ENCODE measurements around the gene FABP6. TPM values are rescaled to one million over a fixed set of nuclear protein-coding genes. Genes with fewer than 3 reads are reported as not detected.

FABP6 gene
- total RNA-seq, 1 experiment from 2014 or later: 2.9 TPM

- CTCF ChIA-PET: interaction anchor here (0.8 to 4.0 kb wide), 19 partner anchors 9 to 220 kb away, joined by 3 to 52 read pairs (median 7); partner anchors contain the start of genes C1QTNF2 and SLU7
- no peaks in the 10 kb centered on the region for H3K36me3 Mint-ChIP-seq
- ATAC-seq: no peak
These were observed 30.4 kb upstream of the FABP6 start for GRCh38 chr5:160198841-160199409.

GRCh38 chr5:160199410-160199911 is 29.8 kb upstream of the FABP6 start:
- Mint-ChIP-seq H3K4me1 (peaks cover 41% of the 10 kb centered on the region), H3K36me3 (no peaks in the 10 kb centered on the region), H3K4me3 (peak overlapping the region; percentile 69), H3K9me3 (no peaks in the 10 kb centered on the region), H3K27ac (no peak overlapping the region), H3K27me3 (ENCODE audit: low read depth) (peaks cover 4% of the 10 kb centered on the region; the same call in 1 of the 2 replicates)
- ATAC-seq (peak; percentile 79), DNase-seq (ENCODE audit: low spot score) (peak; percentile 72)
- CTCF ChIA-PET: interaction anchor here (0.8 to 4.0 kb wide), 16 partner anchors 9 to 178 kb away, joined by 3 to 52 read pairs (median 7); partner anchors contain the start of gene C1QTNF2
- POLR2A ChIA-PET: interaction anchor here (0.9 kb wide), 1 partner anchor 178 kb away, joined by 3 read pairs; no protein-coding TSS in a partner anchor
- TF ChIP-seq TP53 (CRISPR knock-in tag; IDR thresholded peaks at IDR 0.05) (peak; percentile 26; the same call in 1 of the 2 replicates), ZNF423 (CRISPR knock-in tag; IDR thresholded peaks at IDR 0.05) (peak; percentile 100), USF2 (CRISPR knock-in tag; IDR thresholded peaks at IDR 0.05) (0 out of 2 replicates have a peak, but pooled peaks have one; percentile 26), CTCF (IDR thresholded peaks at IDR 0.05) (peak; percentile 92), ELF4 (CRISPR knock-in tag; IDR thresholded peaks at IDR 0.05; ENCODE audit: low read depth) (0 out of 2 replicates have a peak, but pooled peaks have one; percentile 66), CREM (CRISPR knock-in tag; IDR thresholded peaks at IDR 0.05) (peak; percentile 49; the same call in 1 of the 2 replicates), HMGXB4 (CRISPR knock-in tag; IDR thresholded peaks at IDR 0.05) (peak; percentile 73; the same call in 1 of the 2 replicates), ZNF219 (CRISPR knock-in tag; IDR thresholded peaks at IDR 0.05; ENCODE audit: borderline replicate concordance) (peak; percentile 64; the same call in 1 of the 2 replicates)
- TF ChIP-seq, protein P1, sequence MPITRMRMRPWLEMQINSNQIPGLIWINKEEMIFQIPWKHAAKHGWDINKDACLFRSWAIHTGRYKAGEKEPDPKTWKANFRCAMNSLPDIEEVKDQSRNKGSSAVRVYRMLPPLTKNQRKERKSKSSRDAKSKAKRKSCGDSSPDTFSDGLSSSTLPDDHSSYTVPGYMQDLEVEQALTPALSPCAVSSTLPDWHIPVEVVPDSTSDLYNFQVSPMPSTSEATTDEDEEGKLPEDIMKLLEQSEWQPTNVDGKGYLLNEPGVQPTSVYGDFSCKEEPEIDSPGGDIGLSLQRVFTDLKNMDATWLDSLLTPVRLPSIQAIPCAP (CRISPR knock-in tag; IDR thresholded peaks at IDR 0.05): no peak
- TF ChIP-seq, protein P2, sequence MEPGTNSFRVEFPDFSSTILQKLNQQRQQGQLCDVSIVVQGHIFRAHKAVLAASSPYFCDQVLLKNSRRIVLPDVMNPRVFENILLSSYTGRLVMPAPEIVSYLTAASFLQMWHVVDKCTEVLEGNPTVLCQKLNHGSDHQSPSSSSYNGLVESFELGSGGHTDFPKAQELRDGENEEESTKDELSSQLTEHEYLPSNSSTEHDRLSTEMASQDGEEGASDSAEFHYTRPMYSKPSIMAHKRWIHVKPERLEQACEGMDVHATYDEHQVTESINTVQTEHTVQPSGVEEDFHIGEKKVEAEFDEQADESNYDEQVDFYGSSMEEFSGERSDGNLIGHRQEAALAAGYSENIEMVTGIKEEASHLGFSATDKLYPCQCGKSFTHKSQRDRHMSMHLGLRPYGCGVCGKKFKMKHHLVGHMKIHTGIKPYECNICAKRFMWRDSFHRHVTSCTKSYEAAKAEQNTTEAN (CRISPR knock-in tag; IDR thresholded peaks at IDR 0.05): 0 out of 2 replicates have a peak, but pooled peaks have one; percentile 20

More at GRCh38 chr5:160198841-160199409, 30.4 kb upstream of the FABP6 start:
- peaks cover 4% of the 10 kb centered on the region; the same call in 1 of the 2 replicates for H3K27me3 Mint-ChIP-seq (ENCODE audit: low read depth)
- no peak overlapping the region for H3K27ac Mint-ChIP-seq
- TF ChIP-seq E2F5 (CRISPR knock-in tag; IDR thresholded peaks at IDR 0.05): no peak
- 0 out of 2 replicates have a peak, but pooled peaks have one; percentile 33 for TF ChIP-seq ARID4B (CRISPR knock-in tag; IDR thresholded peaks at IDR 0.05; ENCODE audit: borderline replicate concordance)
- TF ChIP-seq TCF7 (CRISPR knock-in tag; IDR thresholded peaks at IDR 0.05; ENCODE audit: low read depth): no peak
- no peak for TF ChIP-seq CREM (CRISPR knock-in tag; IDR thresholded peaks at IDR 0.05)
- TF ChIP-seq TEAD1 (CRISPR knock-in tag; IDR thresholded peaks at IDR 0.05): no peak
- TF ChIP-seq ETV6 (CRISPR knock-in tag; IDR thresholded peaks at IDR 0.05): no peak
- no peak for TF ChIP-seq HMGA2 (CRISPR knock-in tag; IDR thresholded peaks at IDR 0.05)
- TF ChIP-seq ZNF232 (CRISPR knock-in tag; IDR thresholded peaks at IDR 0.05): no peak
- TF ChIP-seq SP1 (CRISPR knock-in tag; conservative IDR thresholded peaks at IDR 0.05): no peak
- no peak for DNase-seq (ENCODE audit: low spot score)
- peak overlapping the region; percentile 50 for H3K4me3 Mint-ChIP-seq
- H3K9me3 Mint-ChIP-seq: no peaks in the 10 kb centered on the region
- peaks cover 41% of the 10 kb centered on the region for H3K4me1 Mint-ChIP-seq
- POLR2A ChIA-PET: interaction anchor here (0.9 to 1.0 kb wide), 2 partner anchors 11 to 178 kb away, joined by 3 to 4 read pairs; no protein-coding TSS in a partner anchor
